ENCODE results near the gene NPR3. TPM values are rescaled to one million over a fixed set of nuclear protein-coding genes. Genes with fewer than 3 reads are reported as not detected.

Gene NPR3
- total RNA-seq, 2 experiments from 2014 or later: 0.05 to 0.16 TPM

GRCh38 chr5:32769711-32770110, 58.6 kb downstream of the NPR3 start:
- no peaks in the 10 kb centered on the region for H3K9me3 Mint-ChIP-seq
- intact Hi-C loops (cut with micrococcal nuclease): no loop called here
- TF ChIP-seq, protein P1, sequence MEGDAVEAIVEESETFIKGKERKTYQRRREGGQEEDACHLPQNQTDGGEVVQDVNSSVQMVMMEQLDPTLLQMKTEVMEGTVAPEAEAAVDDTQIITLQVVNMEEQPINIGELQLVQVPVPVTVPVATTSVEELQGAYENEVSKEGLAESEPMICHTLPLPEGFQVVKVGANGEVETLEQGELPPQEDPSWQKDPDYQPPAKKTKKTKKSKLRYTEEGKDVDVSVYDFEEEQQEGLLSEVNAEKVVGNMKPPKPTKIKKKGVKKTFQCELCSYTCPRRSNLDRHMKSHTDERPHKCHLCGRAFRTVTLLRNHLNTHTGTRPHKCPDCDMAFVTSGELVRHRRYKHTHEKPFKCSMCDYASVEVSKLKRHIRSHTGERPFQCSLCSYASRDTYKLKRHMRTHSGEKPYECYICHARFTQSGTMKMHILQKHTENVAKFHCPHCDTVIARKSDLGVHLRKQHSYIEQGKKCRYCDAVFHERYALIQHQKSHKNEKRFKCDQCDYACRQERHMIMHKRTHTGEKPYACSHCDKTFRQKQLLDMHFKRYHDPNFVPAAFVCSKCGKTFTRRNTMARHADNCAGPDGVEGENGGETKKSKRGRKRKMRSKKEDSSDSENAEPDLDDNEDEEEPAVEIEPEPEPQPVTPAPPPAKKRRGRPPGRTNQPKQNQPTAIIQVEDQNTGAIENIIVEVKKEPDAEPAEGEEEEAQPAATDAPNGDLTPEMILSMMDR (IDR thresholded peaks at IDR 0.05): no peak
- H3K4me3 Mint-ChIP-seq: no peak overlapping the region
- H3K27me3 Mint-ChIP-seq: no peaks in the 10 kb centered on the region
- H3K4me1 Mint-ChIP-seq (ENCODE audit: low read depth): no peaks in the 10 kb centered on the region
- DNase-seq (no peak), ATAC-seq (no peak)
- no peaks in the 10 kb centered on the region for H3K36me3 Mint-ChIP-seq (ENCODE audit: low read depth)
- POLR2A ChIA-PET: no interaction called here
- no peak overlapping the region for H3K27ac Mint-ChIP-seq
- CTCF ChIA-PET: no interaction called here

- CTCF ChIA-PET: no interaction called here
- TF ChIP-seq, protein P1 (IDR thresholded peaks at IDR 0.05): no peak
- no peak overlapping the region for H3K27ac Mint-ChIP-seq
- H3K36me3 Mint-ChIP-seq (ENCODE audit: low read depth): no peaks in the 10 kb centered on the region
- POLR2A ChIA-PET: no interaction called here
- H3K9me3 Mint-ChIP-seq: no peaks in the 10 kb centered on the region
- no peak for DNase-seq
- no peak overlapping the region for H3K4me3 Mint-ChIP-seq
- no peaks in the 10 kb centered on the region for H3K4me1 Mint-ChIP-seq (ENCODE audit: low read depth)
- intact Hi-C loops (cut with micrococcal nuclease): no loop called here
- no peaks in the 10 kb centered on the region for H3K27me3 Mint-ChIP-seq
- no peak for ATAC-seq
Measured at GRCh38 chr5:32770444-32770843, 59.3 kb downstream of the NPR3 start.

- TF ChIP-seq, protein P1 (IDR thresholded peaks at IDR 0.05): no peak
- H3K9me3 Mint-ChIP-seq: no peaks in the 10 kb centered on the region
- H3K4me1 Mint-ChIP-seq (ENCODE audit: low read depth): no peaks in the 10 kb centered on the region
- DNase-seq: no peak
- ChIA-PET CTCF (no interaction called here), POLR2A (no interaction called here)
- no peak for ATAC-seq
- H3K27me3 Mint-ChIP-seq: no peaks in the 10 kb centered on the region
- H3K36me3 Mint-ChIP-seq (ENCODE audit: low read depth): no peaks in the 10 kb centered on the region
- no peak overlapping the region for H3K4me3 Mint-ChIP-seq
- intact Hi-C loops (cut with micrococcal nuclease): no loop called here
- no peak overlapping the region for H3K27ac Mint-ChIP-seq
Measured at GRCh38 chr5:32771037-32771436, 59.9 kb downstream of the NPR3 start.

DNA sequence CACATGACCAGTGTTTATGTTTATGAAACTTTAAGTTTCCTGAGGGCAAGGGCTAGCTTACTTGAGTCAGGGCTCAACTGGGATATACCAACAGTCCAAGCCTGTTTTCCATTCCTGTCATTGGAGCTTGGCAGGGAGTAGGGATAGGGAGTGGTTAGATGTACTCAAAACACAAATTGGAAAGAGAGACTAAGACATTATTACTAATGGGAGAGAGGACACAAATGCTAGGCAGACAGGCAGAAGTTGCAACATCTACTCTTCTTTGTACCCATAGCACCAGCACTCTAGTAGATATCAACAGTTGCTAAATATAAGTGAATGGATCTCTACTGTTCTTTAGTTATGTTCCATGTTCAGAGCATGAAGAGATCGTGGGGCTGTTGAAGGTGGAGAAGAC, 62.8 kb downstream of the NPR3 start:
- TF ChIP-seq, protein P1 (IDR thresholded peaks at IDR 0.05): no peak
- no peaks in the 10 kb centered on the region for H3K4me1 Mint-ChIP-seq (ENCODE audit: low read depth)
- H3K9me3 Mint-ChIP-seq: no peaks in the 10 kb centered on the region
- no peaks in the 10 kb centered on the region for H3K36me3 Mint-ChIP-seq (ENCODE audit: low read depth)
- H3K27ac Mint-ChIP-seq: no peak overlapping the region
- DNase-seq: no peak
- no peak for ATAC-seq
- ChIA-PET CTCF (no interaction called here), POLR2A (no interaction called here)
- no peak overlapping the region for H3K4me3 Mint-ChIP-seq
- no peaks in the 10 kb centered on the region for H3K27me3 Mint-ChIP-seq
- intact Hi-C loops (cut with micrococcal nuclease): no loop called here

- DNase-seq (no peak), ATAC-seq (no peak)
- Mint-ChIP-seq H3K36me3 (ENCODE audit: low read depth) (no peaks in the 10 kb centered on the region), H3K4me3 (no peak overlapping the region), H3K9me3 (no peaks in the 10 kb centered on the region), H3K27ac (no peak overlapping the region), H3K4me1 (ENCODE audit: low read depth) (no peaks in the 10 kb centered on the region), H3K27me3 (no peaks in the 10 kb centered on the region)
- CTCF ChIA-PET: no interaction called here
- TF ChIP-seq, protein P1 (IDR thresholded peaks at IDR 0.05): no peak
- intact Hi-C loops (cut with micrococcal nuclease): no loop called here
- POLR2A ChIA-PET: no interaction called here
Measured at GRCh38 chr5:32776200-32776599, 65.1 kb downstream of the NPR3 start.
